Activated CD8-positive, alpha-beta memory T cell treated with anti-CD3 and anti-CD28 coated beads for 48 hours (primary cell): ENCODE results near the gene HDAC11.
"Not testable (repeated sequence)": the region's sequence is repeated elsewhere in the genome, so short reads cannot be mapped to it uniquely, and the experiment has no call there.

Experiments
- DNase-seq, 3 experiments: peaks; one replicate each; pipeline ENCODE4 v3.0.0-alpha.2; 2020; ENCODE audit warnings: low read depth in 2 of 3, low spot score in 2 of 3

Gene HDAC11

DNA sequence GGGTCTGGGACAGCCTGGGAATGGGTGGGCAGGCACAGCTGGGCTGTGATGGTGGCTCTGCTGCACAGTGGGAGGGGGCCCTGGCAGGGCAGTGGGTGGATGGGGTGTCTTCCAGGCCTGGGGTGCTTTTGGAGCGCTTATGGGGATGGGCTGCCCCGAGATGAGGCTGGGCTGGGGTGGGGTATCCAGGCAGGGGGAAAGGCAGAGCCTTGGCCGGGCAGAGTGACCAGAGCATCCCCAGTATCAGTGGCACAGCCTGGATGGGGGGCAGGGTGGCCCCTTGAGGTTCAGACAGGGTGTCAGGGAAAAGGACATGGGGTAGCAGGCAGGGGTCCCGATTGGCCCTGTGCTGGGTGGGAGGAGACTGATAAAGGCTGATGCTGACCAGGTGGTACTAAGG is 26.6 kb downstream of the HDAC11 start:
- no peak for DNase-seq

- DNase-seq, result no peak
Measured at GRCh38 chr3:13507247-13507569, 27.1 kb downstream of the HDAC11 start.

DNA sequence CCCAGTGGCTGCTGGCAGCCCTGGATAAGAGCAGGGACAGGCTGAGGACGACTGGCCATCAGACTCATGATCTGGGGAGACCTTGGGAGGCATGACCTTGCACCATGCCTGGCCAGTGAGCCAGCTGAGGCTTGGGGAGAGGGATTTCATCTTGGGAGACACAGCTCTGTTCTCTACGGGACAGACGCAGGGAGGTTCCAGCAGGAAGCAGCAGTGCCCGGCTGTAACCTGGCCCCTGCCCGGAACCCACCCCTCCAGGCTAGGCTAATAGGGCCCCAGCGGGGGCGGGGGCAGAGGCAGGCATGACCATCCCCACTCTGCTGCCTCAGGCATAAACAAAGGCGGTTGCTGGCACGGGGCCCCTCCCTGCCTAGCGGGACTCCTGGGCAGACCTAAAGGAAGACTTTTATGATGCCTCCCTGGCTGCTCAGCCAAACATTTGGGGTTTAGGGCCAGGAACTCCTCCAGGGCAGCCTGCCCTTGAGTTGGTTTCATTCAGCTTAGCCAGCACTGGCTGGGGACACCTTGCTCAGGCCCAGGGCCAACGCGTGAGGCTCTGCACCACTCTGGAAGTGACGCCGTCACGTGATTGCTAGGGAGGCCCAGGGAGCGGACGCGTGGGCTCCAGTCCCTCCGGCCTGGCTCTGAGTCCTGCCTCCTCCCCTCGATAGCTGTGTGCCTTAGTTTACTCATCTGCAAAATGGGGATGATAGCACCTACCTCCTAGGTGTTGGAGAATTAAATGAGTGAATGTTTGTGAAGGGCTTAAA is 27.6 kb downstream of the HDAC11 start:
- DNase-seq, result no peak

- DNase-seq, result no peak
Measured at GRCh38 chr3:13508496-13508895, 28.4 kb downstream of the HDAC11 start.

DNA sequence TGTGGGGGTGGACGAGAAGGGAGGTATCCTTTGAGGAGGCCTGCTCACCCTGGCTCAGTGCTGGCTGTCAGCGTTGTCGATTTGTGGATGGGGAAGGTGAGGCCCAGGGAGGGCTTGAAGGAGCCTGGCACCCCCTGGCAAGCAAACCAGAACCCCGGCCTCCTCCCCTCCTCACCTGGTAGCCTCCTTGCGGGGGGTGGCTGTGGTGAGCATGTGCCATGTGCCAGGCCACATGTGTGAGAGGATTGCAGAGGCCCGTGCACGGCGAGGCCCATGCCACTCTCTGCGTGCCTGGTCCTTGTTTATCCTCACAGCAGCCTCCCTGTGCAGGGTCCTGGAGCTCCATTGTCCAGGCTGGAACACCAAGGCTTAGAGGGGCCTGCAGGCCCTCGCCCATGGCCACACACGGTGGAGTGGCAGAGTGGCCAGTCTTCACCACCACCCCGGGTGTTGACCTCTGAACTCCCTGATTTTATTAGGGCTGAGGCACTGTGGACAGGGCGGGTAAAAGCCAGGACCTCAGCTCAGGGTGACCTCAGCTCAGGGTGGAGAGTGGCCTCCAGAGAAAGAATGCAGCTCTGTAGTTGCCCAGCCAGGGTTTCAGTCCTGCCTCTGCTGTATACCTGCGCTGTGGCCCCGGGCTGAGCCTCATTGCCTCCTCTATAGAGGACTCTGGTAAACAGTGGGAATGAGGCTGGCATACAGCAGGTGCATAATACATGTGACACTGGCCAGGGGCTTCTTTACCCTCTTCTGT is 29.1 kb downstream of the HDAC11 start:
- no peak for DNase-seq

GRCh38 chr3:13509816-13510192 is 29.7 kb downstream of the HDAC11 start:
- DNase-seq, result no peak

DNA sequence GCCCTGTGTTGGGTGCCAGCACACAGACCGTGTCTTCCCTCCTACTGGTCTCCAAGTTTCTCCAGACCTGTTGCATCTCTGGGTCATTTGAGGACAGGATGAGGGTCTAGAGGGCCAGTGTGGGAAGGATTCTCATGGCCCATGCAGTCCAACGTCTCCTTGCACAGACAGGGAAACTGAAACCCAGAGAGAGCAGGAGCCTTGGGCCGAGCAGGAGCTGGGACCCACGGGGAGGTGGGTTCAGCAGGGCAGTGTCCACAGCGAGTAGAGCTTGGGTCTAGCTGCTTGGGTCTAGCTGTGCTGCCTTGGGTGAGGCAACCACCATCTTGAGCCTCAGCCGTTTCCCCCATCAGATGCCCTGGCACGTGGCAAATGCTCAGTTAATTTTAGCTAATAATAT is 32.3 kb downstream of the HDAC11 start:
- no peak for DNase-seq

DNA sequence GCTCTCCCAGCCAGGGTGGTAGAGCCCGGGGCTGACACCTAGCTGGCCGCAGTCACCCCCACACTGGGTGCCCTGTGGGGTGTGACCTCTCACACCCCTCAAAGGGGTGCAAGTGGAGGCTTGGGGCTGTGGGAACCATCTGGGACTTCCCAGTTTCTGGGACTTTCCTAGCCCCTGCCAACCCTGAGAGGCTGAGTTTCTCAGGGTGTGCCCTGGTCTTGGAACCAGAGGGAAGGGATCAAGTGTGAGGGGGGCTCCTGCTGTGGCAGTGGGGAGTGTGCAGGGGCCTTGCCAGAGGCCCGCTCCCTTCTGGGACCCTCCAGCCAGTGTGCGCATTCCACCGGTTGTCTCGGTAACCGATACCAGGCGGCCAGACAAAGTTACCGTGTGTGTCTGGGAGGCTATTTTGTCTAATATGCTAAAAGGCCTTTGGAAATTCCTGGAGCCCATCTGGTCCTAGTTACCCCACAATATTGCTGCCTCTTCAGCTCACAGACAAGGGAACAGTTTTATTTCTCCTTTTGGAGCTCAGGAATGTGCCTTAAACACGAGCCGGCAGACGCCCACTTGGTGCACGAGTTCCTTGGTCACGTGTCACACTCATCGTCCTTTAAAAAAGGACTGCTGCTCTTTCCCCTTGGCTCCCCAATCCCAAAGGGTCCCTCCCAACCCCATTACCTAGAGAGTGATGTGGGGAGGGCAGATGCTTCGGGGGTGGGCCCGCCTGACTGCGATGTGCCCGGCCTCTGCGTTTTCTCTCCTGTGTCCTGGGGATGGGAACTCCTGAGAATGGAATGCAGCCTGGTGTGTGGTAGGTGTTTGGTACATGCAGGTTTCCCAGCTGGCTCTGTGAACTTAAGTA is 33.2 kb downstream of the HDAC11 start:
- no peak for DNase-seq

- no peak for DNase-seq
Measured at GRCh38 chr3:13513913-13514517, 33.9 kb downstream of the HDAC11 start.

GRCh38 chr3:13514639-13515435 is 34.7 kb downstream of the HDAC11 start:
- no peak for DNase-seq

DNA sequence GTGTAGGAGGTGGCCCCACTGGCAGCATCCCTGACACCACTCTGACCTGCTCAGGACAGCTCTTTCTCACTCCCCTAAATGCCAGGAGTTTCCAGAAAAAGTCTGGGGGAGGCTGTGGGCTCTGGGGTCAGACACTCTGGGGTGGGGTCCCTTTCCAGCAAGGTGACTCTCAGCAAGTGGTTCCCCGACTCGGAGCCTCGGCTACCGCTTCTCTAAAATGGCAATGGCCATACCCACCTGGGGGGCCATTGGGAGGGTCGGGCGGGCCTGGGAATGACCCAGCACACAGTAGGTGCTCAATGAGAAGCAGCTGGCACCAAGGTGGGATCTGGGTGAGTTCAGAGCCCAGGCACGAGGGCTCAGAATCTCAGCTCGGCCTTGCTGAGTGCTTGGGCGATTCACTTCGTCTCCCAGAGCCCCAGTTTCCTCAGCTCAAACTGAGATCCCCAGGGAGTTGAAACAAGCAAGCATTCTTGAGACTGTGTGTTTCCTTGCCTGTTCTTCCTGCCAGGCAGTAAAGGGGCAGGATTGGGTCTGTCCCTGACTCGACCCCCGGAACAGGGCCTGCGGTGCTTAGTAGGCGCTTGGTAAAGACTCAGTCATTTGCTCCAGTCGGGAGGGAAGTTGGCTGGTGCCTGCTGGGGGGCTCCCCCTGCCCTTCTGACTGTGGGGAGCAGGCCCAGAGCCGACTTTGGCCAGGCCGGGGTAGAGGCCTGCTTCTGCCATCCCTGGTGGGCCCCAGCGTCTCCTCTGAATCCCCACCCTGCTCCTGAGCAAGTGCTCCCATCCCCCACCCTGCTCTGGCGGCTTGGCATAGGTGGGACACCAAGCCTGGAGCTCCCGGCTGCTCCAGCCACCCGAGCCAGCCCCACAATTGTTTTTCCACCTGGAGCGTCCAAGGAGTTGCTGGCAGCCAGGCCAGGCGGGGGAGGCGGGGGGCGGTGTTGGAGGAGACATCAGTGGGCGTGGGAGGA is 36.0 kb downstream of the HDAC11 start:
- DNase-seq, result no peak

DNA sequence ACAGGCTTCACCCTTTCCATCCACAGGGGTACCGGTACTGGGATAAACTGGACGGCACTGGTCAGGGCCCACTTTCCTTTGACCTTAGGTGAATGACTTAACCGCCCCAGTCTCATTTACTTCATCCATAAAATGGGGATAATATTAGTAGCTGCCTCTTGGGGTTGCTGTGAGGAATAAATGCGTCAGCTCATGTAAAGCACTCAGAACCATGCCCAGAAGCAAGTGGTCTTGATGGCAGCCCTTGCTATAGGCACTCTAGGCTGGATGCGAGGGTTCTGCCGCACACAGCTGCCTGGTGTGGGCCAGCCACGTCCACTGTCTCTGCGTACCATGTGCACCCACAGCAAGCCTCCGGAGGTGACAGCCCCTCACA is 36.6 kb downstream of the HDAC11 start:
- DNase-seq, result no peak

GRCh38 chr3:13517253-13517977 is 37.3 kb downstream of the HDAC11 start:
- no peak for DNase-seq

DNA sequence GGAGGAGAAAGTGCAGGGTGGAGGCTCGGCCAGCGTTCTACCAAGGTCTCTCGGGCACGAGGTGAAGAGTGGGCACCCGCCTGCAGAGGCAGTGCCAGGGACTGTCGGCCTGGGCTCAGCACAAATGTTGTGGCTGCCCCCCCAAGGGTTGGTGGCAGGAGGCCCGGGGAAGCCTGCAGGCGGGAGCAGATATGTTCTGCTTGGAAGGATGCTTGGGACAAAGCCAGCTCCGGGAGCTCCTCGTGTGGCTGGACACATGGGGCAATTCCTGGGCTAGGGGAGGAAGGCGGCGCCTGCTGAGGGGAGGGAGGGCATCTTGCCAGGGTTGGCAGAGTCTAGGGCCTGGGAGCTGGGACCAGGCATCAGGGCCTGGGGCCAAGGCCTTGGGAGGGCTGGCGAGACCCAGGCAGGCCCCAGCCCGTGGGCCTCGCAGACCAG is 38.4 kb downstream of the HDAC11 start:
- no peak for DNase-seq

GRCh38 chr3:13519006-13519791 is 39.1 kb downstream of the HDAC11 start:
- no peak for DNase-seq

DNA sequence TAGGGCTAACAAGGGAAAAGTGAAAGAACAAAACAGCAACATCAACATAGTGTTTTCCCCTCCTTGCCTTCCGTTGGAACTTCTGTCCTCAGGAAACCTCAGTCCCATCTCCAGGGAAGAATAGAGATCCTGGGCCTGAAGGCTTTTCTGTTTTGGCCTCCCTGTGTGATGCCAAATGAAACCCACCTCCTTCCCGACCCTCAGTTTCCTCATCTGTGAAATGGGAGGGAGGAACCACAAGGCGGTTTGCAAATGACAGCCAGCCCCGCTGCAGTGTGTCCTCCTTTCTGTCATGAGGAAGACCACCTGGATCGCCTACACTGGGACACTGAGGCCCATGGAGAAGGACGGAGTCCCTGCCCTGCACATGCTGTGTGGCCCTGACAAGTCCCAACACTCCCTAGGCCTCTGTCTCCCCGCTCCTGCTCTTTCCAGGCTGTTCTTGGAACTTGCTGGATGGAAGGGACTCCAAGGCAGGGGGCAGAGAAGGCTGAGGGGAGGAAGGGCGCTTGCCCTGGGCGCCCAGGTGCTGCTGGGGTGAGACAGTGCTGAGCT is 40.3 kb downstream of the HDAC11 start:
- no peak for DNase-seq

DNA sequence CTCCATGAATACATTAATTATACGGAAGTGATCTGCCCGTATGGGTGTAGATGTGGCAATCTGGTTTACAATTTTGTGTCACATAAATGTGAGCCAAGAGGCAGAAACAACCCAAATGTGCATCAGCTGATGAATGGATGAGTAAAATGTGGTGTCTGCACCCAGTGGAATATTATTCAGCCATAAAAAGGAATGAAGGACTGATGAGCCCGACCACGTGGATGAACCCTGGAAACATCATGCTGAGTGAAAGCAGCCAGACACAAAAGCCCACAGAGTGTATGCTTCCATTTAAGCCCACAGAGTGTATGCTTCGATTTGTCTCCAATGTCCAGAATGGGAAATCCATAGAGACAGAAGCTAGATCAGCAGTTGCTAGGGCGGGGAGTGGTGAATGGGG is 41.2 kb downstream of the HDAC11 start:
- no peak for DNase-seq

GRCh38 chr3:13521749-13522148 is 41.6 kb downstream of the HDAC11 start:
- DNase-seq, result not testable (repeated sequence)
